Adrenal gland (tissue), 5 donors: ENCODE data around the gene CTTNBP2NL.

Experiments used
- POLR2A ChIP-seq, 2 donors: fragments of 450-650 bp; IDR thresholded peaks; one replicate each; pipeline ENCODE4 v1.6.1; 2017; ENCODE audit warnings: antibody characterized with exemption in 2 of 2, mild to moderate bottlenecking in 2 of 2, moderate library complexity in 1 of 2
- TF ChIP-seq, protein P1 (sequence below), 6 experiments: fragments of 450-650 bp in 4 of 6; fragments of 200-600 bp in 2 of 6; sonication (generic) in 1 of 6; IDR thresholded peaks; 1 replicate in 5 of 6; 2 replicates in 1 of 6; pipeline versions ENCODE4 v1.5.1 to v1.8.0; 2016 to 2021; ENCODE audit warnings: antibody characterized with exemption in 6 of 6, mild to moderate bottlenecking in 2 of 6, moderate library complexity in 1 of 6
- donor health status: DM: no; HTN: no; CAD: no.

DNA sequence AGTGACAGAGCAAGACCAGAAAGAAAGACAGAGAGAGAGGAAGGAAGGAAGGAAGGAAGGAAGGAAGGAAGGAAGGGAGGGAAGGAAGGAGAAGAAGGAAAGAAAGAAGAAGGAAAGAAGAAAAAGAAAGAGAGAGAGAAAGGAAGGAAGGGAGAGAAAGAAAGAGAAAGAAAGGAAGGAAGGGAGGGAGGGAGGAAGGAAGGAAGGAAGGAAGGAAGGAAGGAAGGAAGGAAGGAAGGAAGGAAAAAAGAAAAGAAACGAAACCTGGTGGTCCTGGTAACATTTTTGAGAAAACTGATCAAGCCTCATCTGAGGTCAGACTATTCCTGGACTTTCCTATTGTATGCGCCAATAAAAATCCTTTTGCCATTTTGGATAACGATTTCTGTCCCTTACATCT is 8.2 kb upstream of the CTTNBP2NL start:
- TF ChIP-seq, protein P1, sequence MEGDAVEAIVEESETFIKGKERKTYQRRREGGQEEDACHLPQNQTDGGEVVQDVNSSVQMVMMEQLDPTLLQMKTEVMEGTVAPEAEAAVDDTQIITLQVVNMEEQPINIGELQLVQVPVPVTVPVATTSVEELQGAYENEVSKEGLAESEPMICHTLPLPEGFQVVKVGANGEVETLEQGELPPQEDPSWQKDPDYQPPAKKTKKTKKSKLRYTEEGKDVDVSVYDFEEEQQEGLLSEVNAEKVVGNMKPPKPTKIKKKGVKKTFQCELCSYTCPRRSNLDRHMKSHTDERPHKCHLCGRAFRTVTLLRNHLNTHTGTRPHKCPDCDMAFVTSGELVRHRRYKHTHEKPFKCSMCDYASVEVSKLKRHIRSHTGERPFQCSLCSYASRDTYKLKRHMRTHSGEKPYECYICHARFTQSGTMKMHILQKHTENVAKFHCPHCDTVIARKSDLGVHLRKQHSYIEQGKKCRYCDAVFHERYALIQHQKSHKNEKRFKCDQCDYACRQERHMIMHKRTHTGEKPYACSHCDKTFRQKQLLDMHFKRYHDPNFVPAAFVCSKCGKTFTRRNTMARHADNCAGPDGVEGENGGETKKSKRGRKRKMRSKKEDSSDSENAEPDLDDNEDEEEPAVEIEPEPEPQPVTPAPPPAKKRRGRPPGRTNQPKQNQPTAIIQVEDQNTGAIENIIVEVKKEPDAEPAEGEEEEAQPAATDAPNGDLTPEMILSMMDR (IDR thresholded peaks at IDR 0.05), result no peak
- no peak for TF ChIP-seq POLR2A (IDR thresholded peaks at IDR 0.05)
